H1 (cell line): ENCODE data around the gene USHBP1.
A peak's percentile ranks its signal among the peaks of the same experiment; 100 is the strongest.

Source experiments
- EZH2 ChIP-seq: fragments of 200-600 bp; sonication (generic); IDR thresholded peaks from 2 replicates; pipeline ENCODE4 v1.7.1; 2012; ENCODE audit warnings: low read depth, mild to moderate bottlenecking, moderate library complexity, low read length, inconsistent platforms; ENCODE audit not compliant: severe bottlenecking
- TF ChIP-seq, protein P1 (sequence below), 3 experiments: IDR thresholded peaks; 1 replicate in 2 of 3; 2 replicates in 1 of 3; pipeline versions ENCODE4 v1.5.1 to v1.6.1; 2011; ENCODE audit warnings: low read length in 3 of 3, mild to moderate bottlenecking in 3 of 3, inconsistent platforms in 2 of 3, low read depth in 1 of 3, moderate library complexity in 1 of 3; ENCODE audit not compliant: insufficient read depth in 1 of 3; ENCODE audit errors: control extremely low read depth in 1 of 3

DNA sequence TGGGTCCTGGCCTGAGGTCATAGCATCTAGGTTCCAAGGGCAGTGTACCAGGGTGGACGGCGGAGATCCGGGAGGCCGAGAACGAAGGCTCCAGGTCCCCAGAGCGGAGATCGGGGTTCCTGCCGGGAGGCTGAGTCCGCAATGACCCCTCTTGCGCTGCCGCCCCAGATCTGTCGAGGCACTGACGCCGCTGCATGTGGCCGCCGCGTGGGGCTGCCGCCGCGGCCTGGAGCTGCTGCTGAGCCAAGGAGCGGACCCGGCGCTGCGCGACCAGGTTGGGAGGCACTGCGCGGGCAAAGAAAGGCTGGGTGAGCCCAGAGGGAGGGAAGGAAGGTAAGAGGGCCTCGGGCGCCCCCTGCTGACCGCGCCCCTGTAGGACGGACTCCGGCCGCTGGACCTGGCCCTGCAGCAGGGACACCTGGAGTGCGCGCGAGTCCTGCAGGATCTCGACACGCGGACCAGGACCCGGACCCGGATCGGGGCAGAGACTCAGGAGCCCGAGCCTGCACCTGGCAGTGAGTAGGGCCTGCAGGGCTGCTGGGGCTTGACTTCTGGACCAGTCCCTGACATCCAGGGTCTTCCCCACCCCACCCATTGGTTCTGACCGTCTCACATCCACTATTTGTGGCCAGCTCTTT lies 18.1 kb upstream of the USHBP1 start:
- TF ChIP-seq, protein P1, sequence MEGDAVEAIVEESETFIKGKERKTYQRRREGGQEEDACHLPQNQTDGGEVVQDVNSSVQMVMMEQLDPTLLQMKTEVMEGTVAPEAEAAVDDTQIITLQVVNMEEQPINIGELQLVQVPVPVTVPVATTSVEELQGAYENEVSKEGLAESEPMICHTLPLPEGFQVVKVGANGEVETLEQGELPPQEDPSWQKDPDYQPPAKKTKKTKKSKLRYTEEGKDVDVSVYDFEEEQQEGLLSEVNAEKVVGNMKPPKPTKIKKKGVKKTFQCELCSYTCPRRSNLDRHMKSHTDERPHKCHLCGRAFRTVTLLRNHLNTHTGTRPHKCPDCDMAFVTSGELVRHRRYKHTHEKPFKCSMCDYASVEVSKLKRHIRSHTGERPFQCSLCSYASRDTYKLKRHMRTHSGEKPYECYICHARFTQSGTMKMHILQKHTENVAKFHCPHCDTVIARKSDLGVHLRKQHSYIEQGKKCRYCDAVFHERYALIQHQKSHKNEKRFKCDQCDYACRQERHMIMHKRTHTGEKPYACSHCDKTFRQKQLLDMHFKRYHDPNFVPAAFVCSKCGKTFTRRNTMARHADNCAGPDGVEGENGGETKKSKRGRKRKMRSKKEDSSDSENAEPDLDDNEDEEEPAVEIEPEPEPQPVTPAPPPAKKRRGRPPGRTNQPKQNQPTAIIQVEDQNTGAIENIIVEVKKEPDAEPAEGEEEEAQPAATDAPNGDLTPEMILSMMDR (IDR thresholded peaks at IDR 0.05; ENCODE audit: control extremely low read depth in 1 of 3, insufficient read depth in 1 of 3, low read depth in 1 of 3, low read length in 3 of 3): peak; percentile 88 to 96 (median 92)
- no peak for TF ChIP-seq EZH2
